Panc1 (cell line): Measurements from ENCODE around the gene KIR2DL3. TPM values are rescaled to one million over a fixed set of nuclear protein-coding genes. Genes with fewer than 3 reads are reported as not detected.
"Not testable (repeated sequence)": the region's sequence is repeated elsewhere in the genome, so short reads cannot be mapped to it uniquely, and the experiment has no call there.

Source experiments
- ATAC-seq: fragments of 200-7000 bp; cut with Tn5 transposase; 2 replicates; pipeline ENCODE4 v1.9.1; 2020; ENCODE audit warnings: mild to moderate bottlenecking, moderate library complexity
- Bru-seq: library from RNA; stranded (reverse); fragments of 400-500 nt; gene quantifications from one replicate; lab custom pipeline; 2021; lab: Mats Ljungman, UMichigan
- BruChase-seq, 2 experiments: library from RNA; stranded (reverse); fragments of 400-500 nt; gene quantifications; one replicate each; lab custom pipeline; 2021; lab: Mats Ljungman, UMichigan
- BruUV-seq: library from RNA; stranded (reverse); fragments of 400-500 nt; replicated peaks from 2 replicates; lab custom pipeline; 2021; lab: Mats Ljungman, UMichigan
- CTCF ChIA-PET: fragments of 300-600 bp; sonication (Branson Sonifier 250); formaldehyde crosslinking; loops from one replicate; lab custom pipeline; 2022; ENCODE audit warnings: antibody characterized with exemption; lab: Charles Lee
- POLR2A ChIA-PET: fragments of 300-600 bp; sonication (Branson Sonifier 250); formaldehyde crosslinking; loops from one replicate; lab custom pipeline; 2022; ENCODE audit warnings: antibody characterized with exemption; lab: Charles Lee
- DNase-seq: peaks from one replicate; pipeline ENCODE4 v3.0.0-alpha.2; 2010; ENCODE audit warnings: low read depth, low spot score
- H3K27ac ChIP-seq: 2 replicates; pipeline ENCODE4 v1.5.1; 2011; ENCODE audit warnings: mild to moderate bottlenecking, low read length, inconsistent platforms
- H3K27me3 ChIP-seq: fragments of 200-500 bp; sonication (Bioruptor generic); 2 replicates; pipeline ENCODE4 v1.6.0; 2014; ENCODE audit warnings: low read length, inconsistent platforms; ENCODE audit not compliant: control insufficient read depth, insufficient read depth
- H3K36me3 ChIP-seq: fragments of 200-500 bp; sonication (Bioruptor generic); 2 replicates; pipeline ENCODE4 v1.5.1; 2014; ENCODE audit warnings: inconsistent platforms, mild to moderate bottlenecking, low read length, moderate library complexity; ENCODE audit not compliant: control insufficient read depth, insufficient read depth
- H3K4me1 ChIP-seq: 2 replicates; pipeline ENCODE4 v1.5.1; 2011; ENCODE audit warnings: inconsistent platforms, mild to moderate bottlenecking, low read length, moderate library complexity; ENCODE audit not compliant: control insufficient read depth, insufficient read depth
- H3K4me3 ChIP-seq, 2 experiments: 2 replicates each; pipeline ENCODE4 v1.5.1; 2011 to 2012; ENCODE audit warnings: low read depth in 2 of 2, low read length in 2 of 2, mild to moderate bottlenecking in 2 of 2, inconsistent platforms in 1 of 2, moderate library complexity in 1 of 2
- H3K9me3 ChIP-seq: fragments of 200-500 bp; sonication (Bioruptor generic); 2 replicates; pipeline ENCODE4 v1.5.1; 2014; ENCODE audit warnings: low read depth, mild to moderate bottlenecking, inconsistent platforms, low read length, moderate library complexity; ENCODE audit not compliant: control insufficient read depth, insufficient read depth
- POLR2AphosphoS5 ChIP-seq: IDR thresholded peaks from 2 replicates; pipeline ENCODE4 v1.6.1; 2012; ENCODE audit warnings: mild to moderate bottlenecking, low read depth, low read length, moderate library complexity
- SIN3A ChIP-seq: IDR thresholded peaks from 2 replicates; pipeline ENCODE4 v1.6.1; 2012; ENCODE audit warnings: low read depth, mild to moderate bottlenecking, low read length, moderate library complexity, borderline replicate concordance; ENCODE audit not compliant: insufficient read depth
- TCF7L2 ChIP-seq: IDR thresholded peaks from 2 replicates; pipeline ENCODE4 v1.6.1; 2011; ENCODE audit warnings: mild to moderate bottlenecking, low read depth, low read length, inconsistent platforms
- in situ Hi-C: cut with HindIII; loops from 2 replicates; pipeline ENCODE4 v1.10.0; 2016; ENCODE audit warnings: low sequenced_read_pairs, low pct_unique_long_range_greater_than_20kb
- intact Hi-C: fragments of 100-400 bp; cut with micrococcal nuclease; formaldehyde crosslinking; loops from one replicate; pipeline ENCODE4 v1.10.0; 2022; ENCODE audit not compliant: unreplicated experiment
- long read RNA-seq: library from polyadenylated mRNA; unstranded; transcript quantifications from one replicate; pipeline ENCODE4 v2.0.0, GENCODE V29; 2021; ENCODE audit not compliant: unreplicated experiment
- polyA plus RNA-seq: library from polyadenylated mRNA; unstranded; fragments of >200 nt; gene quantifications from one replicate; pipeline ENCODE4 v1.2.1, GENCODE V29; 2012; ENCODE audit warnings: missing spikeins; ENCODE audit not compliant: insufficient read length
- total RNA-seq: library from RNA; stranded (reverse); gene quantifications from one replicate; pipeline ENCODE4 v1.2.1, GENCODE V29; 2021; ENCODE audit not compliant: unreplicated experiment
- TF ChIP-seq, protein P1 (sequence below): fragments of 450-650 bp; IDR thresholded peaks from 2 replicates; pipeline ENCODE4 v1.5.1; 2017; ENCODE audit warnings: mild to moderate bottlenecking
- TF ChIP-seq, protein P2 (sequence below), 2 experiments: IDR thresholded peaks; 2 replicates each; pipeline ENCODE4 v1.6.1; 2011 to 2012; ENCODE audit warnings: low read depth in 2 of 2, control low read depth in 1 of 2, low read length in 1 of 2, mild to moderate bottlenecking in 1 of 2, moderate library complexity in 1 of 2; ENCODE audit not compliant: insufficient read depth in 1 of 2

The KIR2DL3 gene
- not detected for total RNA-seq
- not detected for polyA plus RNA-seq
- Bru-seq, nascent RNA: not detected
- BruChase-seq, experiment 1, labeled RNA remaining after a 2-hour chase: percentile 9 among the genes with signal in this experiment
- BruChase-seq, experiment 2, labeled RNA remaining after a 6-hour chase: not detected
- long read RNA-seq: 0 reads

DNA sequence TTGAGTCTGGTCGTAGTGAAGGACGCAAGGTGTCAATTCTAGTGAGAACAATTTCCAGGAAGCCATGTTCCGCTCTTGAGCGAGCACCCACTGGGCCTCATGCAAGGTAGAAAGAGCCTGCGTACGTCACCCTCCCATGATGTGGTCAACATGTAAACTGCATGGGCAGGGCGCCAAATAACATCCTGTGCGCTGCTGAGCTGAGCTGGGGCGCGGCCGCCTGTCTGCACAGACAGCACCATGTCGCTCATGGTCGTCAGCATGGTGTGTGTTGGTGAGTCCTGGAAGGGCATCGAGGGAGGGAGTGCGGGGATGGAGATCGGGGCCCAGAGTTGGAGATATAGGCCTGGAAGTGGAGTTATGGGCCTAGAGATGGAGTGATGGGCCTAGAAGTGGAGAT, at the start of gene KIR2DL3:
Gene KIR2DL3, plus strand, starts transcription at position 208 of the 400 bp plus-strand sequence. Its CDS starts 33 bp downstream, at position 241.
- H3K4me1 ChIP-seq, CTCF ChIA-PET, ATAC-seq, H3K4me3 ChIP-seq, H3K9me3 ChIP-seq, H3K27ac ChIP-seq, DNase-seq, POLR2A ChIA-PET, H3K36me3 ChIP-seq, BruUV-seq, H3K27me3 ChIP-seq, in situ Hi-C loops: not testable (repeated sequence)
- intact Hi-C loops: loop anchor here (5.0 kb wide), 1 partner anchor 109 kb away; no protein-coding TSS in a partner anchor

DNA sequence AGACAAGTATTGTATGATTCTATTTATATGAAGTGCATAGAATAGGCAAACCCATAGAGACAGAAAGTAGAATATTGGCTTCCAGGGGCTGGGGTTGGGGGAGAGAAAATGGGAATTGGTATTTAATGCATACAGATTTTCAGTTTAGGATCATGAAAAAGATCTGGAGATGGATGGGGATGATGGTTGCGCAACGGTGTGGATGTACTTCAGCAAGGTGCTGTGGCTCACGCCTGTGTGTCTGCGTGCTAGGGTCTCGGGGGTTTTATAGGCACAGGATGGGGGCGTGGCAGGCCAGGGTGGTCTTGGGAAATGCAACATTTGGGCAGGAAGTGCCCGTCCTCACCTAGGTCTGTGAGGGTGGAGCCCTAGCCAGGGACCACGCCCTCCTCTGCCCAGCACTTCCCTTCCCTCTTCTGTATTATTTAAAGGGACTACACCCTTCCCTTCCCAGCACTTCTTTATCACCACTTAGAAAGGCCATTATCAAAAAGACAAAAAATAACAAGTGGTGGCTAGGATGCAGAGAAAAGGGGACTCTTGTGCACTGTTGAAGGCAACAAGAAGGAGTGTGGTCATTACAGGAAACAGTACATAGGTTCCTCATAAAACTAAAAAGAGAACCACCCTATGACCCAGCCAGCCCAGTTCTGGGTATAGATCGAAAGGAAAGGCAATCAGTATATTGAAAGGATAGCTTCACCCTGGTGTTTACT, 46.6 kb upstream of the KIR2DL3 start:
- peaks cover 43% of the 10 kb centered on the region for H3K27me3 ChIP-seq
- ChIA-PET POLR2A (no interaction called here), CTCF (no interaction called here)
- no peak overlapping the region for H3K4me3 ChIP-seq
- H3K9me3 ChIP-seq: no peaks in the 10 kb centered on the region
- DNase-seq: no peak
- TF ChIP-seq, protein P1, sequence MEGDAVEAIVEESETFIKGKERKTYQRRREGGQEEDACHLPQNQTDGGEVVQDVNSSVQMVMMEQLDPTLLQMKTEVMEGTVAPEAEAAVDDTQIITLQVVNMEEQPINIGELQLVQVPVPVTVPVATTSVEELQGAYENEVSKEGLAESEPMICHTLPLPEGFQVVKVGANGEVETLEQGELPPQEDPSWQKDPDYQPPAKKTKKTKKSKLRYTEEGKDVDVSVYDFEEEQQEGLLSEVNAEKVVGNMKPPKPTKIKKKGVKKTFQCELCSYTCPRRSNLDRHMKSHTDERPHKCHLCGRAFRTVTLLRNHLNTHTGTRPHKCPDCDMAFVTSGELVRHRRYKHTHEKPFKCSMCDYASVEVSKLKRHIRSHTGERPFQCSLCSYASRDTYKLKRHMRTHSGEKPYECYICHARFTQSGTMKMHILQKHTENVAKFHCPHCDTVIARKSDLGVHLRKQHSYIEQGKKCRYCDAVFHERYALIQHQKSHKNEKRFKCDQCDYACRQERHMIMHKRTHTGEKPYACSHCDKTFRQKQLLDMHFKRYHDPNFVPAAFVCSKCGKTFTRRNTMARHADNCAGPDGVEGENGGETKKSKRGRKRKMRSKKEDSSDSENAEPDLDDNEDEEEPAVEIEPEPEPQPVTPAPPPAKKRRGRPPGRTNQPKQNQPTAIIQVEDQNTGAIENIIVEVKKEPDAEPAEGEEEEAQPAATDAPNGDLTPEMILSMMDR: no peak
- no peak for TF ChIP-seq POLR2AphosphoS5
- no peak for TF ChIP-seq TCF7L2
- BruUV-seq: no TSS peak
- no peaks in the 10 kb centered on the region for H3K36me3 ChIP-seq
- intact Hi-C loops: no loop called here
- in situ Hi-C loops: no loop called here
- no peaks in the 10 kb centered on the region for H3K4me1 ChIP-seq
- no peak for ATAC-seq
- no peak overlapping the region for H3K27ac ChIP-seq

DNA sequence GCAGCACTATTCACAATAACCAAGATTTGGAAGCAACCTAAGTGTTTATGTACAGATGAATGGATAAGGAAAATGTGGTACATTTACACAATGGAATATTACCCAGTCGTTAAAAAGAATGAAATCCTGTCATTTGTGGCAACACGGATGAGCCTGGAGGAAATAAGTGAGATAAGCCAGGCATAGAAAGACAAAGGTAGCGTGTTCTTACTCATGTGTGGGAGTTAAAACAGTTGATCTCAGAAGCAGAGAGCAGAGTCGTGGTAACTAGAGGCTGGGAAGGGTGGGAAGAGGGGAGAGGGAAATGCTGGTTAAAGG, 46.1 kb upstream of the KIR2DL3 start:
- H3K27ac ChIP-seq: no peak overlapping the region
- no peaks in the 10 kb centered on the region for H3K4me1 ChIP-seq
- TF ChIP-seq POLR2AphosphoS5 (no peak), SIN3A (no peak), TCF7L2 (no peak)
- TF ChIP-seq, protein P2, sequence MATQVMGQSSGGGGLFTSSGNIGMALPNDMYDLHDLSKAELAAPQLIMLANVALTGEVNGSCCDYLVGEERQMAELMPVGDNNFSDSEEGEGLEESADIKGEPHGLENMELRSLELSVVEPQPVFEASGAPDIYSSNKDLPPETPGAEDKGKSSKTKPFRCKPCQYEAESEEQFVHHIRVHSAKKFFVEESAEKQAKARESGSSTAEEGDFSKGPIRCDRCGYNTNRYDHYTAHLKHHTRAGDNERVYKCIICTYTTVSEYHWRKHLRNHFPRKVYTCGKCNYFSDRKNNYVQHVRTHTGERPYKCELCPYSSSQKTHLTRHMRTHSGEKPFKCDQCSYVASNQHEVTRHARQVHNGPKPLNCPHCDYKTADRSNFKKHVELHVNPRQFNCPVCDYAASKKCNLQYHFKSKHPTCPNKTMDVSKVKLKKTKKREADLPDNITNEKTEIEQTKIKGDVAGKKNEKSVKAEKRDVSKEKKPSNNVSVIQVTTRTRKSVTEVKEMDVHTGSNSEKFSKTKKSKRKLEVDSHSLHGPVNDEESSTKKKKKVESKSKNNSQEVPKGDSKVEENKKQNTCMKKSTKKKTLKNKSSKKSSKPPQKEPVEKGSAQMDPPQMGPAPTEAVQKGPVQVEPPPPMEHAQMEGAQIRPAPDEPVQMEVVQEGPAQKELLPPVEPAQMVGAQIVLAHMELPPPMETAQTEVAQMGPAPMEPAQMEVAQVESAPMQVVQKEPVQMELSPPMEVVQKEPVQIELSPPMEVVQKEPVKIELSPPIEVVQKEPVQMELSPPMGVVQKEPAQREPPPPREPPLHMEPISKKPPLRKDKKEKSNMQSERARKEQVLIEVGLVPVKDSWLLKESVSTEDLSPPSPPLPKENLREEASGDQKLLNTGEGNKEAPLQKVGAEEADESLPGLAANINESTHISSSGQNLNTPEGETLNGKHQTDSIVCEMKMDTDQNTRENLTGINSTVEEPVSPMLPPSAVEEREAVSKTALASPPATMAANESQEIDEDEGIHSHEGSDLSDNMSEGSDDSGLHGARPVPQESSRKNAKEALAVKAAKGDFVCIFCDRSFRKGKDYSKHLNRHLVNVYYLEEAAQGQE (IDR thresholded peaks at IDR 0.05; ENCODE audit: insufficient read depth in 1 of 2, low read depth in 2 of 2, low read length in 1 of 2): no peak
- TF ChIP-seq, protein P1: no peak
- intact Hi-C loops (no loop called here), in situ Hi-C loops (no loop called here)
- ChIA-PET CTCF (no interaction called here), POLR2A (no interaction called here)
- no peaks in the 10 kb centered on the region for H3K36me3 ChIP-seq
- no peak for DNase-seq
- no peaks in the 10 kb centered on the region for H3K9me3 ChIP-seq
- H3K4me3 ChIP-seq: no peak overlapping the region
- peaks cover 39% of the 10 kb centered on the region for H3K27me3 ChIP-seq
- ATAC-seq: no peak
- no TSS peak for BruUV-seq
